SU-DHL-6 (cell line): ENCODE data around the gene LAMTOR5.

Source experiments
- EZH2phosphoT487 ChIP-seq: fragments of 200-600 bp; sonication (generic), shearing (Covaris generic); conservative IDR thresholded peaks from 2 replicates; pipeline ENCODE4 v1.6.1; 2018; ENCODE audit warnings: mild to moderate bottlenecking, antibody characterized with exemption, low read length, moderate library complexity, mixed read lengths
- TF ChIP-seq, protein P1 (sequence below): fragments of 200-600 bp; sonication (generic); IDR thresholded peaks from one replicate; pipeline ENCODE4 v1.5.1; 2017; ENCODE audit warnings: antibody characterized with exemption, mild to moderate bottlenecking, low read length, moderate library complexity; ENCODE audit not compliant: insufficient read depth, poor library complexity, severe bottlenecking

GRCh38 chr1:110441888-110442287, 34.4 kb upstream of the LAMTOR5 start:
- TF ChIP-seq, protein P1, sequence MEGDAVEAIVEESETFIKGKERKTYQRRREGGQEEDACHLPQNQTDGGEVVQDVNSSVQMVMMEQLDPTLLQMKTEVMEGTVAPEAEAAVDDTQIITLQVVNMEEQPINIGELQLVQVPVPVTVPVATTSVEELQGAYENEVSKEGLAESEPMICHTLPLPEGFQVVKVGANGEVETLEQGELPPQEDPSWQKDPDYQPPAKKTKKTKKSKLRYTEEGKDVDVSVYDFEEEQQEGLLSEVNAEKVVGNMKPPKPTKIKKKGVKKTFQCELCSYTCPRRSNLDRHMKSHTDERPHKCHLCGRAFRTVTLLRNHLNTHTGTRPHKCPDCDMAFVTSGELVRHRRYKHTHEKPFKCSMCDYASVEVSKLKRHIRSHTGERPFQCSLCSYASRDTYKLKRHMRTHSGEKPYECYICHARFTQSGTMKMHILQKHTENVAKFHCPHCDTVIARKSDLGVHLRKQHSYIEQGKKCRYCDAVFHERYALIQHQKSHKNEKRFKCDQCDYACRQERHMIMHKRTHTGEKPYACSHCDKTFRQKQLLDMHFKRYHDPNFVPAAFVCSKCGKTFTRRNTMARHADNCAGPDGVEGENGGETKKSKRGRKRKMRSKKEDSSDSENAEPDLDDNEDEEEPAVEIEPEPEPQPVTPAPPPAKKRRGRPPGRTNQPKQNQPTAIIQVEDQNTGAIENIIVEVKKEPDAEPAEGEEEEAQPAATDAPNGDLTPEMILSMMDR = no peak
- no peak for TF ChIP-seq EZH2phosphoT487
